Spleen (tissue), 11 donors: Measurements from ENCODE around the gene ZNF35. TPM values are rescaled to one million over a fixed set of nuclear protein-coding genes. Genes with fewer than 3 reads are reported as not detected.
"Not testable (repeated sequence)": the region's sequence is repeated elsewhere in the genome, so short reads cannot be mapped to it uniquely, and the experiment has no call there.

Experiments
- DNase-seq: peaks from one replicate; pipeline ENCODE4 v3.0.0-alpha.2; 2020
- H3K27ac ChIP-seq, 8 donors: fragments of 200-600 bp; sonication (generic) in 7 of 8; 1 replicate in 4 of 8; 2 replicates in 4 of 8; pipeline versions ENCODE4 v1.5.0 to v1.8.0; 2016 to 2021; ENCODE audit warnings: inconsistent platforms in 4 of 8, mild to moderate bottlenecking in 4 of 8, moderate library complexity in 1 of 8
- H3K27me3 ChIP-seq, 7 donors: fragments of 200-600 bp; sonication (generic) in 6 of 7; replicated peaks in 1 of 7; 1 replicate in 4 of 7; 2 replicates in 3 of 7; pipeline versions ENCODE4 v1.5.0 to v1.8.0; 2016 to 2021; ENCODE audit warnings: inconsistent platforms in 3 of 7, mild to moderate bottlenecking in 1 of 7
- H3K36me3 ChIP-seq, 6 donors: fragments of 200-600 bp; sonication (generic) in 5 of 6; 1 replicate in 4 of 6; 2 replicates in 2 of 6; pipeline versions ENCODE4 v1.5.0 to v1.8.0; 2016 to 2021; ENCODE audit warnings: inconsistent platforms in 2 of 6
- H3K4me1 ChIP-seq, 6 donors: fragments of 200-600 bp; sonication (generic) in 5 of 6; 1 replicate in 3 of 6; 2 replicates in 3 of 6; pipeline versions ENCODE4 v1.5.0 to v1.8.0; 2016 to 2021; ENCODE audit warnings: inconsistent platforms in 3 of 6
- H3K4me3 ChIP-seq, 8 donors: fragments of 200-600 bp; sonication (generic) in 7 of 8; 1 replicate in 4 of 8; 2 replicates in 4 of 8; pipeline versions ENCODE4 v1.5.0 to v1.8.0; 2016 to 2021; ENCODE audit warnings: inconsistent platforms in 4 of 8, mild to moderate bottlenecking in 4 of 8, moderate library complexity in 2 of 8
- H3K9me3 ChIP-seq, 8 donors: fragments of 200-600 bp; sonication (generic) in 7 of 8; 1 replicate in 4 of 8; 2 replicates in 4 of 8; pipeline versions ENCODE4 v1.5.0 to v1.8.0; 2016 to 2021; ENCODE audit warnings: inconsistent platforms in 4 of 8
- POLR2A ChIP-seq, 3 donors: fragments of 450-650 bp; IDR thresholded peaks; one replicate each; pipeline ENCODE4 v1.5.1; 2017; ENCODE audit warnings: antibody characterized with exemption in 3 of 3, mild to moderate bottlenecking in 1 of 3
- POLR2AphosphoS5 ChIP-seq, 3 donors: sonication (generic); formaldehyde crosslinking; IDR thresholded peaks; one replicate each; pipeline ENCODE4 v1.5.1; 2017; ENCODE audit warnings: antibody characterized with exemption in 3 of 3
- WGBS, 5 donors: extraction: QIAGEN DNeasy Blood & Tissue Kit in 3 of 5; methylation state at CpG; one replicate each; pipeline versions ENCODE4 v1.1.5 to v1.1.7; 2013 to 2018; 5-methylcytosine and 5-hydroxymethylcytosine counted together
- intact Hi-C: fragments of 100-400 bp; cut with DNase I; formaldehyde crosslinking; loops from one replicate; pipeline ENCODE4 v1.15.0; 2023; ENCODE audit warnings: low total_unique reads
- polyA plus RNA-seq, 3 donors: library from polyadenylated mRNA; stranded (reverse); fragments of 200-250 nt; gene quantifications; one replicate each; pipeline ENCODE4 v1.2.1, GENCODE V29; 2013
- total RNA-seq, 7 donors: library from RNA; depleted of rRNA in 3 of 7; stranded (reverse); fragments of >200 nt in 3 of 7; fragmentation: NEBNext Ultra II Directional in 4 of 7; extraction: Animal tissue kit (Norgen Biotek cat#: 25700) in 4 of 7; gene quantifications; one replicate each; pipeline versions ENCODE4 v1.1.0 to v1.2.1, GENCODE V29; 2016 to 2021
- TF ChIP-seq, protein P1 (sequence below), 11 experiments: fragments of 200-600 bp in 7 of 11; fragments of 450-650 bp in 4 of 11; sonication (generic) in 4 of 11; IDR thresholded peaks in 8 of 11; conservative IDR thresholded peaks in 3 of 11; 1 replicate in 7 of 11; 2 replicates in 4 of 11; pipeline versions ENCODE4 v1.4.0 to v1.8.0; 2016 to 2021; ENCODE audit warnings: antibody characterized with exemption in 11 of 11, inconsistent platforms in 4 of 11, mild to moderate bottlenecking in 1 of 11
- donor health status: healthy with polysubstance abuse.
- donor health status: DM: no; HTN: no; CAD: no; lungs with moderate emphysema.
- donor health status: DM: no; HTN: no; CAD: no.
- donor health status: Bipolar disorder and iron deficiency.
- donor health status: healthy.
- donor health status: DM: no; HTN: no; CAD: no.
- donor health status: DM: yes; HTN: yes; CAD: no.

The ZNF35 gene
- total and polyA plus RNA-seq, 10 donors, result 2.5 to 19.3 (median 12.9) TPM

- TF ChIP-seq POLR2A (IDR thresholded peaks at IDR 0.05) (no peak), POLR2AphosphoS5 (IDR thresholded peaks at IDR 0.05) (no peak)
- TF ChIP-seq, protein P1, sequence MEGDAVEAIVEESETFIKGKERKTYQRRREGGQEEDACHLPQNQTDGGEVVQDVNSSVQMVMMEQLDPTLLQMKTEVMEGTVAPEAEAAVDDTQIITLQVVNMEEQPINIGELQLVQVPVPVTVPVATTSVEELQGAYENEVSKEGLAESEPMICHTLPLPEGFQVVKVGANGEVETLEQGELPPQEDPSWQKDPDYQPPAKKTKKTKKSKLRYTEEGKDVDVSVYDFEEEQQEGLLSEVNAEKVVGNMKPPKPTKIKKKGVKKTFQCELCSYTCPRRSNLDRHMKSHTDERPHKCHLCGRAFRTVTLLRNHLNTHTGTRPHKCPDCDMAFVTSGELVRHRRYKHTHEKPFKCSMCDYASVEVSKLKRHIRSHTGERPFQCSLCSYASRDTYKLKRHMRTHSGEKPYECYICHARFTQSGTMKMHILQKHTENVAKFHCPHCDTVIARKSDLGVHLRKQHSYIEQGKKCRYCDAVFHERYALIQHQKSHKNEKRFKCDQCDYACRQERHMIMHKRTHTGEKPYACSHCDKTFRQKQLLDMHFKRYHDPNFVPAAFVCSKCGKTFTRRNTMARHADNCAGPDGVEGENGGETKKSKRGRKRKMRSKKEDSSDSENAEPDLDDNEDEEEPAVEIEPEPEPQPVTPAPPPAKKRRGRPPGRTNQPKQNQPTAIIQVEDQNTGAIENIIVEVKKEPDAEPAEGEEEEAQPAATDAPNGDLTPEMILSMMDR (IDR thresholded peaks at IDR 0.05 in 8 of 11, conservative IDR thresholded peaks at IDR 0.05 in 3 of 11), result no peak
- peaks cover 0 to 8% (median under 1%) of the 10 kb centered on the region in 6 donors for H3K36me3 ChIP-seq
- H3K27me3 ChIP-seq, result no peaks in the 10 kb centered on the region
- no peaks in the 10 kb centered on the region for H3K4me1 ChIP-seq
- no peak for DNase-seq
- WGBS, 5 donors, result 91 to 99% (median 94%) methylated on average over 4 of the region's 4 CpGs
- H3K9me3 ChIP-seq, result peaks cover 0 to 30% (median 13%) of the 10 kb centered on the region in 8 donors
- H3K4me3 ChIP-seq, result no peak overlapping the region
- intact Hi-C loops, result no loop called here
- no peak overlapping the region for H3K27ac ChIP-seq
Observed at GRCh38 chr3:44666346-44666745, 17.8 kb downstream of the ZNF35 start.

DNA sequence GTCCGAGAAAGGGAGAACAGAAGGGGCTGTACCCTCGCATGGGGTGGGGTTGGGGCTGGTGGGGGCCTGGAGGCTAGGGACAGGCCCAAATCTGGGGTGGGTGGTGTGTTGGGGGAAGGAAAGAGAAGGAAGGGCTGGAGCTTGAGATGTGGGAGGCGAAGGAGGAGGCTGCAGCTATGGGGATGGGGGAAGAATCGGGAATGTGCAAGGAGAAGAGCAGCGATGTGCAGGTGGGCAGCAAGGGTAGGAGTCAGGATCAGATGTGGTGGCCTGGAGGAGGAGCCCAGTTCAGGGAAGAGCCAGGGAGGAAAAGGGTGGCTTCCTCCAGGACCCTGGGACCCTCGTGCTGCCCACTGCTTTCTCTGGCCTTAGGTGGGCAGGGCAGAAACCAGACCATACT is 21.2 kb downstream of the ZNF35 start:
- TF ChIP-seq, protein P1 (IDR thresholded peaks at IDR 0.05 in 8 of 11, conservative IDR thresholded peaks at IDR 0.05 in 3 of 11), result no peak
- TF ChIP-seq POLR2AphosphoS5 (IDR thresholded peaks at IDR 0.05), result no peak
- TF ChIP-seq POLR2A (IDR thresholded peaks at IDR 0.05), result no peak
- DNase-seq, result no peak
- Histone ChIP-seq H3K27ac (no peak overlapping the region), H3K27me3 (no peaks in the 10 kb centered on the region), H3K9me3 (peaks cover 0 to 30% (median 14%) of the 10 kb centered on the region in 8 donors), H3K4me1 (no peaks in the 10 kb centered on the region), H3K4me3 (no peak overlapping the region), H3K36me3 (no peaks in the 10 kb centered on the region)
- WGBS, 5 donors, result 84 to 91% (median 88%) methylated on average over 6 of the region's 6 CpGs
- intact Hi-C loops, result no loop called here

GRCh38 chr3:44673466-44673865 is 24.9 kb downstream of the ZNF35 start:
- WGBS, 5 donors, result 91 to 97% (median 92%) methylated on average over 8 of the region's 8 CpGs
- H3K27me3 ChIP-seq, H3K36me3 ChIP-seq, H3K4me3 ChIP-seq, H3K27ac ChIP-seq, H3K4me1 ChIP-seq, intact Hi-C loops, DNase-seq: not testable (repeated sequence)
- H3K9me3 ChIP-seq, result peaks cover 0 to 26% (median 4%) of the 10 kb centered on the region in 8 donors

- no peak for TF ChIP-seq POLR2AphosphoS5 (IDR thresholded peaks at IDR 0.05)
- TF ChIP-seq, protein P1 (IDR thresholded peaks at IDR 0.05 in 8 of 11, conservative IDR thresholded peaks at IDR 0.05 in 3 of 11), result no peak
- no peak for TF ChIP-seq POLR2A (IDR thresholded peaks at IDR 0.05)
- Histone ChIP-seq H3K4me1 (no peaks in the 10 kb centered on the region), H3K36me3 (no peaks in the 10 kb centered on the region), H3K27ac (no peak overlapping the region), H3K9me3 (peaks cover 0 to 32% (median 4%) of the 10 kb centered on the region in 8 donors), H3K27me3 (no peaks in the 10 kb centered on the region), H3K4me3 (no peak overlapping the region)
- intact Hi-C loops, result no loop called here
- no peak for DNase-seq
- 54 to 77% (median 57%) methylated on average over 2 of the region's 2 CpGs for WGBS, 5 donors
Observed at GRCh38 chr3:44674211-44674610, 25.7 kb downstream of the ZNF35 start.
